Kidney (tissue), 14 donors: ENCODE results near the gene COL5A2. TPM values are rescaled to one million over a fixed set of nuclear protein-coding genes. Genes with fewer than 3 reads are reported as not detected.

ENCODE experiments used
- DNase-seq, 5 donors: peaks; one replicate each; pipeline ENCODE4 v3.0.0-alpha.2; 2013 to 2020
- FAIRE-seq: peaks from 2 replicates; lab custom pipeline; 2012; peaks lifted over from hg19 to GRCh38; lab: Jason Lieb, UNC
- H3K27ac ChIP-seq, 2 donors: one replicate each; pipeline ENCODE4 v1.7.0; 2013; ENCODE audit warnings: low read depth in 2 of 2, low read length in 2 of 2, inconsistent platforms in 1 of 2
- H3K27me3 ChIP-seq: one replicate; pipeline ENCODE4 v1.7.1; 2013; ENCODE audit warnings: low read length, inconsistent platforms; ENCODE audit not compliant: control insufficient read depth, insufficient read depth
- H3K36me3 ChIP-seq, 3 donors: one replicate each; pipeline versions ENCODE4 v1.7.0 to v1.7.1; 2013; ENCODE audit warnings: low read length in 3 of 3, control low read depth in 1 of 3, inconsistent platforms in 1 of 3; ENCODE audit not compliant: insufficient read depth in 3 of 3, control insufficient read depth in 2 of 3
- H3K4me1 ChIP-seq, 3 donors: one replicate each; pipeline versions ENCODE4 v1.7.0 to v1.7.1; 2013; ENCODE audit warnings: low read length in 3 of 3, inconsistent platforms in 1 of 3, low read depth in 1 of 3; ENCODE audit not compliant: control insufficient read depth in 2 of 3, insufficient read depth in 2 of 3
- H3K4me3 ChIP-seq, 3 donors: one replicate each; pipeline versions ENCODE4 v1.7.0 to v1.8.1; 2013; ENCODE audit warnings: low read length in 3 of 3, control low read depth in 1 of 3, inconsistent platforms in 1 of 3
- H3K9ac ChIP-seq, 3 donors: one replicate each; pipeline versions ENCODE4 v1.7.0 to v1.7.1; 2013; ENCODE audit warnings: low read length in 3 of 3, control low read depth in 1 of 3, inconsistent platforms in 1 of 3
- H3K9me3 ChIP-seq, 3 donors: one replicate each; pipeline versions ENCODE4 v1.7.0 to v1.7.1; 2013; ENCODE audit warnings: low read length in 3 of 3, control low read depth in 1 of 3, inconsistent platforms in 1 of 3; ENCODE audit not compliant: control insufficient read depth in 2 of 3, insufficient read depth in 1 of 3
- CTCF ChIP-seq: IDR thresholded peaks from 3 replicates; pipeline ENCODE4 v1.5.1; 2012; ENCODE audit warnings: mild to moderate bottlenecking, moderate library complexity, borderline replicate concordance; ENCODE audit not compliant: insufficient read depth; ENCODE audit errors: extremely low read depth
- intact Hi-C: fragments of 100-400 bp; cut with DNase I; formaldehyde crosslinking; loops from one replicate; pipeline ENCODE4 v1.11.1; 2022
- polyA plus RNA-seq: library from polyadenylated mRNA; stranded (reverse); fragments of 350-450 nt; fragmentation: Illumina TruSeq; extraction: RNeasy Lipid Tissue Mini Kit (QIAGEN cat#74804); gene quantifications from one replicate; pipeline ENCODE4 v1.2.3, GENCODE V29; 2014; ENCODE audit warnings: low read depth, low replicate concordance; ENCODE audit not compliant: insufficient read depth
- total RNA-seq: library from RNA; stranded (reverse); fragmentation: NEBNext Ultra II Directional; extraction: Animal tissue kit (Norgen Biotek cat#: 25700); gene quantifications from one replicate; pipeline ENCODE4 v1.2.1, GENCODE V29; 2021
- donor health status: control.
- donor health status: control.
- donor health status: control.
- donor health status: control.
- donor health status: control.
- donor health status: DM: yes; HTN: yes; CAD: no.
- donor health status: Normal renal cell carcinoma (clear cell type).

Gene COL5A2
- total and polyA plus RNA-seq, 2 donors from 2014 or later: 3.6 to 12.3 TPM

- no peaks in the 10 kb centered on the region for H3K9me3 ChIP-seq
- no peaks in the 10 kb centered on the region for H3K27me3 ChIP-seq
- H3K9ac ChIP-seq: no peak overlapping the region
- intact Hi-C loops: loop anchor here (10.0 kb wide), 1 partner anchor 319 kb away; no protein-coding TSS in a partner anchor
- H3K4me3 ChIP-seq: no peak overlapping the region
- DNase-seq: no peak
- FAIRE-seq: no peak
- TF ChIP-seq CTCF: no peak
- peaks cover 0 to under 1% (median 0%) of the 10 kb centered on the region in 3 donors for H3K36me3 ChIP-seq
- no peak overlapping the region for H3K27ac ChIP-seq
- H3K4me1 ChIP-seq: peaks cover 0 to 2% (median 0%) of the 10 kb centered on the region in 3 donors
Observed at GRCh38 chr2:189086250-189086649, 93.3 kb downstream of the COL5A2 start.

GRCh38 chr2:189083606-189084005, 96.0 kb downstream of the COL5A2 start:
- H3K9me3 ChIP-seq: no peaks in the 10 kb centered on the region
- no peaks in the 10 kb centered on the region for H3K27me3 ChIP-seq
- H3K27ac ChIP-seq: no peak overlapping the region
- peaks cover 0 to 2% (median under 1%) of the 10 kb centered on the region in 3 donors for H3K36me3 ChIP-seq
- intact Hi-C loops: loop anchor here (10.0 kb wide), 1 partner anchor 321 kb away; no protein-coding TSS in a partner anchor
- H3K4me1 ChIP-seq: no peaks in the 10 kb centered on the region
- DNase-seq (no peak), FAIRE-seq (no peak)
- TF ChIP-seq CTCF: no peak
- H3K4me3 ChIP-seq: no peak overlapping the region
- H3K9ac ChIP-seq: no peak overlapping the region

GRCh38 chr2:189083106-189083505, 96.5 kb downstream of the COL5A2 start:
- peaks cover 0 to 3% (median 2%) of the 10 kb centered on the region in 3 donors for H3K36me3 ChIP-seq
- DNase-seq (peak in 2 of 5 donors; percentile 9 to 25), FAIRE-seq (no peak)
- no peaks in the 10 kb centered on the region for H3K27me3 ChIP-seq
- no peak overlapping the region for H3K4me3 ChIP-seq
- no peak overlapping the region for H3K27ac ChIP-seq
- H3K9ac ChIP-seq: no peak overlapping the region
- no peaks in the 10 kb centered on the region for H3K9me3 ChIP-seq
- H3K4me1 ChIP-seq: no peaks in the 10 kb centered on the region
- no peak for TF ChIP-seq CTCF
- intact Hi-C loops: loop anchor here (10.0 kb wide), 1 partner anchor 322 kb away; no protein-coding TSS in a partner anchor
